PC-9 (cell line): ENCODE results near the gene TGFBR3.

Experiments used
- CTCF ChIP-seq: fragments of 200-600 bp; sonication (generic); conservative IDR thresholded peaks from 2 replicates; pipeline ENCODE4 v1.6.1; 2017; ENCODE audit warnings: mixed run types, antibody characterized with exemption, mild to moderate bottlenecking, moderate library complexity
- EZH2 ChIP-seq: fragments of 200-600 bp; sonication (generic); IDR thresholded peaks from 2 replicates; pipeline ENCODE4 v1.8.0; 2017; ENCODE audit warnings: antibody characterized with exemption, low read depth

GRCh38 chr1:91735266-91735845 is 150.6 kb downstream of the TGFBR3 start:
- no peak for TF ChIP-seq CTCF
- TF ChIP-seq EZH2 = no peak
